A204.1 (cell line): Measurements from ENCODE around the gene NDUFC2.
"Not testable (repeated sequence)": the region's sequence is repeated elsewhere in the genome, so short reads cannot be mapped to it uniquely, and the experiment has no call there.

Experiments used
- FAIRE-seq: peaks from 2 replicates; lab custom pipeline; 2012; peaks lifted over from hg19 to GRCh38; lab: Jason Lieb, UNC

Gene NDUFC2

GRCh38 chr11:78079232-78080083 is at the start of gene NDUFC2:
Gene NDUFC2 (minus strand): TSS chr11:78079862. CDS start chr11:78079744, 118 bp downstream.
- FAIRE-seq = no peak

GRCh38 chr11:78127403-78127802 is 47.7 kb upstream of the NDUFC2 start:
- FAIRE-seq = no peak

DNA sequence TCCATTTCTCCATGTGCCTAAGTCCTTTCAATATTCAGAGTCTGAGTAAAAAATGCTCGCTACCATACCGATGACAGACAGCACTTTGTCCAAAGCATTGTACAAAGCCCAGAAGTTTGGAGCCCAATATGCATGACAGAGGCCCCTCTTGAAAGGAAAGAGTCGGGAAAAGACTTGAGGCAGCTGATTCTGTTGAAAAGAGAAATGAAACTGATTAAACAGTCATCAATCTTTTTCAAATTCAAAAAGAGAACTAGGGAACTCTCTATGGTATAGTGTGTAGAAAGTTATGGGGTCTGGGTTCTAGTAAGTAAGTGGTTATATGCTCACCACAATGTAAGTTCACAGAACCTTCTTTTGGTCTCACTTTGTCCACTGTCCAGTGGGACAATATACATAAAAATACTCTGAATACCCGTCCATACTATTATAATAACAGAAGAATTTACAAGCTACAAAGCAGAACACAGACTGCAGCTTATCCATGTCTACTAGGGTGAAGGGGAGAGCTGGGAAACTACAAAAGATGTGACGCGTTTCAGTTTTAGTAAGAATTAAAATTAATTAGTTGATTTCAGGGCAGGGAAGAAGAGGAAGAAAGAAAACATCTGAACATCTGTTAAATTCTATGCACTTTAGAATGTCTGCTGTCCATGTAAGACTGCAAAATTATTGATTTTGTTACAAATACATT is 33.1 kb upstream of the NDUFC2 start:
- no peak for FAIRE-seq

DNA sequence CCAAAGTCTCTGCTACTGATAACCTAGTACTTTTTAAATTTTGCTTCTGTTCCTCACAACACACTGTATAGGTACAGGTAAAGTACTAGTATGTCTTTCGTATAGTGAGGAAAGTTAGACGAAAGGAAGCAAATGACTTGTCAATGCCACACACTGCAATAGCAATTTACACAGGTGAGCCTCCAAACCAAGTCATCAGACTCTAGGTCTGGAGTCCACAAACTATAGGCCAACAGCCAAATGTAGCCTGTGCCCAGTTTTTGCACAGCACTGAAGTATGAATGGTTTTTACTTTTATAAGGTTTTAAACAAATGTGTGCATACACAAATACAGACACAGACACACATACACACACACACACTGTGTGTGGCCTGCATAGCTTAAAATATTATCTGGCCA is 31.6 kb upstream of the NDUFC2 start:
- no peak for FAIRE-seq

GRCh38 chr11:78110830-78111229 is 31.2 kb upstream of the NDUFC2 start:
- FAIRE-seq = no peak

DNA sequence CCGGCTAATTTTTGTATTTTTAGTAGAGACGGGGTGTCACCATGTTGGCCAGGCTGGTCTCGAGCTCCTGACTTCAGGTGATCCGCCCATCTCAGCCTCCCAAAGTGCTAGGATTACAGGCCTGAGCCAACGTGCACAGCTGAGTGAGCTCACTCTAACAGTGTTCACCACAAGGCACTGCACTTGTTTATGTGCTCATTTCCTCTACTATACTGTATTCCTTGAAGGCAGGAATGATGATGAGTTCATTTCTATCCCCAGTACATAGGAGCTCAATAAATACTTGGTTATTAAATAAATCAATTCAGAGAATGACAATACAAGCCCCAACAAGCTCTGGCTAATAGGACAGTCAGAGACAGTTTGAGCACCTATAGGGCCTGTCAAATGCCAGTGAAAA is 30.7 kb upstream of the NDUFC2 start:
- no peak for FAIRE-seq

DNA sequence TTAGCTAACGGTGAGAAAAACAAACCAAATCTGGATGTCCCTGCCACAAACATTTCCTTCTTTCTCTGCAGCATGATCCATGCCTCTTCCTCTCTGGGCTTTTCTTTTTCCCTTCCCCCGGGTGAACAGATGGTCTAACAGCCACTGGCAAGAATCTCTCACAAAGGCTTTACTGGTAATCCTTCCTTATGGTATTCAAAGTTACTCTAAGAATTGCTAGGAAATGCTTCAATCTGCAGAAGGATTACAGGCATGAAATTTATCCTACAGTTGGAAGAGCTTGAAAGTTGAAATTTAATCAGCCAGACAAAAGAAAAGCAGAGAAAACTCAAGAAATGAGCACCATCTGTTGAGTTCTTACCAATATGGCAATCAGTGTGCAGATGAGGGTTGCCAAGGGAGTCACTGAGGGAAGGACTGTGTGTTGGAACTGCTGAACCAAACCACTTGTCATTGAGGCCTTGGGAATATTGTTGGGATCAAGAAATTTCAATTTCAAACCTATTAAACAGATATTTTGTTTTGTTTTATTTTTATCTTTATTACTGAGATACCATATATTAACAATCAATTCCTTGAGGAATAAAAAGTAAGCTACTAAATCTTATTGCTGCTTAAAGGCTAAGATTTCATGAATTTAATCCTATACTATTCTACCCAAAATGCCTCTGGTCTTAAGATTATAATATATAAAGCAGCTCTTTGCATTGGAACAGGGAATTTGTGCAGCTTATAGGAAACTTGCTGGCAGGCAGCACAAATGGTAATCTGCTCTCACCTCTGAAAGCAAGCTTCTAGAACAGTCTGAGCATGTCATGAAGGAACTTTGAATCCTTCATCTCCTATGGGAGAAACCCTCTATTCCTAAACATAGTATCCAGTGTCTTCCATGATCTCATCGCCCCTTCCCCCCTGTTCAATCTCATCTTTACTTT is 29.7 kb upstream of the NDUFC2 start:
- FAIRE-seq = no peak

- no peak for FAIRE-seq
These were observed 21.2 kb upstream of the NDUFC2 start for GRCh38 chr11:78100676-78101472.

DNA sequence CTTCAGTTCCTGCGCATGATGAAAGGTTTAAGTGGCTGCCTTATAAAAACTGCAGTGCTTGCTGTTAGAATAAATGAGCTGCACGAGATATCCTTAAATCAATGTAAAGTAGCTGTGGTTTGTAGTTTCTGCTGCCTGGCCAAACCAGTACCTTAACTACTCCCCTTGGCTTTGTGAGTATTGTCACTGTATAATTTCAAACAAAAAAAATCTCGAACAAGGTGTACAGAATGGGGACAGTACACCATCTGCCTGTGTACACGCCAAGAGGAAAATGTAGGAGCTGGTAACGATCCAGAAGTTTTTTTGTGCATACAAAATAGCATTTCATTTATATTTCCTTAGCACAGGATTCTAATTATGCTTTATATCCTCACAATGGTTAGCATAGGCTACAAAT is 20.6 kb upstream of the NDUFC2 start:
- FAIRE-seq = no peak

- FAIRE-seq = no peak
These were observed 20.0 kb upstream of the NDUFC2 start for GRCh38 chr11:78099666-78100065.

- no peak for FAIRE-seq
These were observed 18.2 kb upstream of the NDUFC2 start for GRCh38 chr11:78097666-78098385.

GRCh38 chr11:78094250-78094649 is 14.6 kb upstream of the NDUFC2 start:
- FAIRE-seq = no peak

DNA sequence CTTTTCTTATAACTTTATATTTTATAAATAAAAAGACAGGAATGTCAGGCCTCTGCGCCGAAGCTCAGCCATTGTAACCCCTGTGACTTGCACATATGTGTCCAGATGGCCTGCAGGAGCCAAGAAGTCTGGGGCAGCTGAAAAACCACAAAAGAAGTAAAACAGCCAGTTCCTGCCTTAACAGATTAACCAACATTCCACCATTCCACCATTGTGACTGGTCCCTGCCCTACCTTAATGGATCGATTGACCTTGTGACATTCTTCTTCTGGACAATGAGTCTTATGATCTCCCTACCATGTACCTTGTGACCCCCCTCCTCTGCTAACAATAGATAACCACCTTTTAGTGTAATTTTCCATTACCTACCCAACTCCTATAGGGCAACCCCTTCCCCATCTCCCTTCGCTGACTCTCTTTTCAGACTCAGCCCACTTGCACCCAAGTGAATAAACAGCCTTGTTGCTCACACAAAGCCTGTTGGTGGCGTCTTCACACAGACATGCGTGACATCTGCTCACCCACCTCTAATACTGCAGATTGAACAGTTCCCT is 6.9 kb upstream of the NDUFC2 start:
- not testable (repeated sequence) for FAIRE-seq

DNA sequence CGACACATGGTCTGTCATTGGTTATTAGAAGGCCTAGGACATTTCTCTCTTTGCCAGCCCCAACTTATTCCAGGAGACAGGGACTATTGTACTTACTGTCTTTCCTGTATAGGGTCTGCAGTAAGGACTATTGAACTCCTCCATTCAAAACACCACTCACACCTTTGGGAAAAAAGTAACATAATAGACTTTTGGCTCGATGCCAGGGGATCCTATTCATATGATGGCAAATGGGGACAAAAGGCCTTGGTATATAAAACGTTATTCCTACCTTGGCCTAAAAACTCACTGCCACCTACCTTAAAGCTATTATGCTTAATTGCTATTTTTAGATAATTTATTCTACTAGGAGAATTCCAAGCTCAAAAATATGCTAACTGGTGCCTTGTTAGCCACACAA is 6.3 kb upstream of the NDUFC2 start:
- no peak for FAIRE-seq

DNA sequence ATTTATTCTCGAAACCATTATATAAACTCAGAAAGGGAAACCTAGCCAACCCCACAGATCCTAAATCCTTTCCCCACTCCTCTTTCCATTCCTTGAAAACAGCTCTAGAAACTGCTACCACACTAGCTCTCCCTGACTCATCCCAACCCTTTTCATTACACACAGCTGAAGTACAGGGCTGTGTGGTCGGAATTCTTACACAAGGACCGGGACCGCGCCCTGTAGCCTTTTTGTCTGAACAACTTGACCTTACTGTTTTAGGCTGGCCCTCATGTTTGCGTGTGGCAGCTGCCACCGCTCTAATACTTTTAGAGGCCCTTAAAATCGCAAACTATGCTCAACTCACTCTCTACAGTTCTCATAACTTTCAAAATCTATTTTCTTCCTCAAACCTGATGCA is 4.8 kb upstream of the NDUFC2 start:
- FAIRE-seq = not testable (repeated sequence)

- no peak for FAIRE-seq
These were observed 3.4 kb upstream of the NDUFC2 start for GRCh38 chr11:78083021-78083420.

- FAIRE-seq = no peak
These were observed 2.5 kb upstream of the NDUFC2 start for GRCh38 chr11:78082146-78082545.

- FAIRE-seq = no peak
These were observed 1.9 kb upstream of the NDUFC2 start for GRCh38 chr11:78081583-78081982.

- FAIRE-seq = no peak
These were observed 1.3 kb upstream of the NDUFC2 start for GRCh38 chr11:78080818-78081495.
